ENCODE results near the gene PRKAG3. TPM values are rescaled to one million over a fixed set of nuclear protein-coding genes. Genes with fewer than 3 reads are reported as not detected.

Gene PRKAG3
- total RNA-seq, 1 donor from 2014 or later = not detected

DNA sequence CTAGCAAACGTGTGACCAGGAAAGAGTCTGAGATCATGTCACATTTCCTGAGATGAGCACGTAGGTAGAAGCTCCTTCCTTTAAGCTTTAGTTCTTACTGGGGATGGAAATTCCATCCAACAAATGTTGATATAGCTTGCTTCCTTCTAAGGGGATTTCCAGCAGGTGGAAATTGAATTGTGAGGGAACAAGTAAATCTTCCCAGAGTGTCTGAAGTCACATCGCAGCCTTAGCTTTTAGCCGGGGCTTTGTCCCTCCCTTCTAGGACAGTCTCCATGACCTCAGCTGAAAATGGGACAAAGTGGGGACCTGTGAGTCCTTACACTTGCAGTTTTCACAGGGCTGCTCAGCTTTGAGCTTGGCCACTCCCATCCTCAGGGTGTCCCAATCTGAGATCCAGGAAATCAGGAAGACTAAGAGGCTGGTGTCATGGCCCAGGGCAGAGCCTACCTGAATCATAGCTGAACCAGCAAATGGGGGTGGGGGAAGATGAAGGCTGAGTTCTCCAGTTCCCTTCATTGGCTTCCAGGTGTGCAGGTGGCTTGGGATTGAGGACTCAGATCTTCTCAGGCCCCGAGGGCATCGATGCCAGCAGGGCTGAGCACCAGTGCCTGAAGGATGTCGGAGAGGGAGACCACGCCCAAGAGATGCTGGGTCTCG is 8.3 kb downstream of the PRKAG3 start:
- no peak for DNase-seq (ENCODE audit: missing footprints)
- no peak for ATAC-seq
- intact Hi-C loops (cut with DNase I) = no loop called here

DNA sequence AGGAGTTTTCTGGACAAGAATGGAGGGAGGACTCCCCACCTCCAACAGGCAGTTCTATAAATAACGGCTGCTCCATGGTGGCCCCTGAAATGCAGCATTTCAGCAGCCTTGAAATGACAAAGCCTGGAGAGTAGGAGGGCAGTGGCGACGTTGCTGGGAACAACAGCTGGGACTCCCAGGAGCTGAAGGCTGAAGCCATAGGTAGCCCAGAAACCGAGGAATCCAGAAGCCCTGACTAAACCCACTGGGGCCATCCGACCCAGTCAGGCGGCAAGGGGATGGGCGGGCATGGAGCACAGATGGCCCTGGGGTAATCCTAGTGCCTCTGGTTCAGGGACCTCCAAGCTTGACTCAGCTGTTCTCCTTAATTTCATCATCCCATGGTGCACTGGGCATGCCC is 9.0 kb downstream of the PRKAG3 start:
- intact Hi-C loops (cut with DNase I) = no loop called here
- no peak for ATAC-seq
- DNase-seq (ENCODE audit: missing footprints) = no peak

GRCh38 chr2:218821605-218822211 is 9.9 kb downstream of the PRKAG3 start:
- DNase-seq (ENCODE audit: missing footprints) (no peak), ATAC-seq (no peak)
- intact Hi-C loops (cut with DNase I) = no loop called here

- no peak for DNase-seq (ENCODE audit: missing footprints)
- ATAC-seq = no peak
- intact Hi-C loops (cut with DNase I) = no loop called here
Measured at GRCh38 chr2:218820746-218821369, 10.7 kb downstream of the PRKAG3 start.

DNA sequence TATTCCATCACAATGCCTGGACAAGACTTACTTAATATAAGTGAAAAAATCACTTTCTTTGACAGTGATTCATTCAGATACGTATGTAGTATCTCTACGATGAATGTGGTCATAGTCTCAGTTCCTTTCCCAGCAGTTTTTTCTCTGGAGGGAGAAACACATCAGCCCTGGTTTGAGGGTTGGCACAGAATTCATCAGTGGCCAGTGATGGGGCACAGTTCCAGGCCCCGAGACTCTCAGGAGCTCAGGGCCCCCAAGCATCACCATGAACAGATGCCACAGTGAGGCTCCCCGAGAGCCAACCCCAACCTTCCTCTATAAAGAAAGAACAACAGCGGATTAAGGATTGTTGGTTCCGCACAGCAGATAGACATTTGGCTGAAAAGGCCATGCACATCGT is 12.5 kb downstream of the PRKAG3 start:
- DNase-seq (ENCODE audit: missing footprints) = no peak
- ATAC-seq = no peak
- intact Hi-C loops (cut with DNase I) = no loop called here

- intact Hi-C loops (cut with DNase I) = no loop called here
- ATAC-seq = no peak
- no peak for DNase-seq (ENCODE audit: missing footprints)
Measured at GRCh38 chr2:218816561-218817011, 15.0 kb downstream of the PRKAG3 start.

DNA sequence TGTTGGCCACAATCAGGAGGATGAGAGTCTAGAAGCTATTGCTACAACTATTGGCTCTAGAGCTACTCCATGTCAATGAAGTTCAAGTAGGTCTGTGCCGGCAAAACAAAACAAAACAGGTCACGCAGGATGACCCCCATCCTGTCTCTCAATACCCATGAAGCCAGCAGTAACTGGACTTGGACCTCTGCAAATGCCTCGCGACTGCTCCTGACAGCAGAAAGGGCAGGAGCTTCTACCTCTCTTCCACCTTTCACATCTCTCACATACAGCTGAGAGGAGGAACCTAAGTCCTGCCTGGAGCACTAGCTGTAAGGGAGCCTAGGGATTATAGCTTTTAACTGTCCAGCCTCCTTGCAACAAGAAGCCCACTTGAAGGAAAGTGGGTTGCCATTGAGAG is 16.0 kb downstream of the PRKAG3 start:
- DNase-seq (ENCODE audit: missing footprints) (no peak), ATAC-seq (no peak)
- intact Hi-C loops (cut with DNase I) = no loop called here

DNA sequence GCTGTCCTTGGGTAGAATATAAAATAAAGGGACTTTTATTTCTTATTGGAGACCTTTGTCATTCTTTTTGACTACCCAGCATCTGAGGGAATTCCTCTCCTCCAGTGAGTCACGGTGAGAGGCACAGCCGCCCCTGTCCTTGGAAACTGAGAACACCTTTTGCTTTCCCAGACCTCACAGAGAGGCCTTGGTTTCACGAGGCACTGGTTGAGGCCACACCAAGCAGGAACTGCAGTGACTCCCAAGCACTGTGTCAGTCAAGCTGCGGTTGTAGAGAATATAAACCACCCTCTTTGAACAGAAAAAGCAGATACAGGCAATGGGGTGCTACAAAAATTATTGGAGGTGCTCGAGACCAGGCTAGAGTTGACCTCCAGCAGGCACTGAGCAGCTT is 16.4 kb downstream of the PRKAG3 start:
- DNase-seq (ENCODE audit: missing footprints) (no peak), ATAC-seq (no peak)
- intact Hi-C loops (cut with DNase I) = no loop called here

DNA sequence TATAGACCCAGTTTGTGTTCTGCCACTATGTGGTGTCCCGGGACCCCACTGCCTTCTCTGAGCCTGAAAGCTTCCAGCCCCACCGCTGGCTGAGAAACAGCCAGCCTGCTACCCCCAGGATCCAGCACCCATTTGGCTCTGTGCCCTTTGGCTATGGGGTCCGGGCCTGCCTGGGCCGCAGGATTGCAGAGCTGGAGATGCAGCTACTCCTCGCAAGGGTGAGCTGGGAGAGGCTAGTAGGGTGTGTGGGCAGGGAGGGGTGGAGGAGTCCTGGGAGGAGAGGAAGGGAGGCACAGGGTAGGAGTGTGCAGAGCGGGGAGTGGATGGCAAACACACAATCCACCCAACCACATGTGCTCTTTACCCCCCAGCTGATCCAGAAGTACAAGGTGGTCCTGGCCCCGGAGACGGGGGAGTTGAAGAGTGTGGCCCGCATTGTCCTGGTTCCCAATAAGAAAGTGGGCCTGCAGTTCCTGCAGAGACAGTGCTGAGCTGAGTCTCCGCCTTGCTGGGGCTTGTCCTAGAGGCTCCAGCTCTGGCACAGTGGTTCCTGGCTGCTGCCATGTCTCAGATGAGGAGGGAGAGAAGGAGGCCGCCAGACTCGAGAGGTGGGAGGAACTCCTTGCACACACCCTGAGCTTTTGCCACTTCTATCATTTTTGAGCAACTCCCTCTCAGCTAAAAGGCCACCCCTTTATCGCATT is 16.9 kb downstream of the PRKAG3 start:
- ATAC-seq = no peak
- intact Hi-C loops (cut with DNase I) = no loop called here
- DNase-seq (ENCODE audit: missing footprints) = no peak

DNA sequence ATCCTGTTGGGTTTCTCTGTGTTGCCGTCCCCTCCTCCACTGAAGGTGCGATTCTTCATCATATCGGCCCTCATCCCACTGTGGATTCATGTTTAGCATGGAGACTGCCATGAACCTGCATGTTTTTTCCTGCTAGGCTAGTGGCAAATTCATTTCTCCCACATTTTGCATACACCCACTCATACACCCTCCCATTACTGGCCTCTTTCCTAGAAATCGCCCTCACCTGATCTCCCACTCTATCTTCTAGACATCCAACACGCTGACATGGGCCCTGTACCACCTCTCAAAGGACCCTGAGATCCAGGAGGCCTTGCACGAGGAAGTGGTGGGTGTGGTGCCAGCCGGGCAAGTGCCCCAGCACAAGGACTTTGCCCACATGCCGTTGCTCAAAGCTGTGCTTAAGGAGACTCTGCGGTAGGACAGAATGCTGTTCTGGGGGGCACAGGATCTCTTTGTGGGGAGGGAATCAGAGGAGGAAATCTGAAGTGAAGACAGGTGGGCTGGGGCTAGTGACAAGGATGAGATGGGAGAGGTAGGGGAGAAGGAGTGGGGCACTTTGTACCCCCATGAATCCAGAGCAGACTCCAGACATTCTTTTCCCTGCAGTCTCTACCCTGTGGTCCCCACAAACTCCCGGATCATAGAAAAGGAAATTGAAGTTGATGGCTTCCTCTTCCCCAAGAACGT is 17.7 kb downstream of the PRKAG3 start:
- no peak for DNase-seq (ENCODE audit: missing footprints)
- intact Hi-C loops (cut with DNase I) = no loop called here
- ATAC-seq = no peak

GRCh38 chr2:218812861-218813260 is 18.7 kb downstream of the PRKAG3 start:
- intact Hi-C loops (cut with DNase I) = no loop called here
- DNase-seq (ENCODE audit: missing footprints) = no peak
- ATAC-seq = no peak

- intact Hi-C loops (cut with DNase I) = no loop called here
- no peak for DNase-seq (ENCODE audit: missing footprints)
- ATAC-seq = no peak
Measured at GRCh38 chr2:218812096-218812815, 19.3 kb downstream of the PRKAG3 start.

GRCh38 chr2:218811382-218811781 is 20.2 kb downstream of the PRKAG3 start:
- intact Hi-C loops (cut with DNase I) = no loop called here
- DNase-seq (ENCODE audit: missing footprints) = no peak
- no peak for ATAC-seq

DNA sequence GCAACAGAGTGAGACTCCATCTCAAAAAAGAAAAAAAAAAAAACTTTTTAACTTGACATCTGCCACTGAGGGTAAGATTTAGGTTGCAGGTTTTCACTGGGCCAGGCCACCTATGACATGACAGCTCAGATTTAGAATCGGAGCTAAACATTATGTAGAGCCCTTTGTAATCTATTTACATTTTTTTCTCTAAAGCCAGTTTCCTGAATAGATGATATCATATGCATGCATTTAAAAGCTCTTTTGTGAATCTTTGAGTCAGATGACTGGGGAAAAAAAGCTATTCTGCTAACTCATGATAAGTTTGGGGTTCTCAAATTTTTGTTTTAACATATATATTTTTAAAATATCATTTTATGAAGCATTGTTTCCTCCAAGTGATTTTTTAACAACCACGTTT is 21.3 kb downstream of the PRKAG3 start:
- DNase-seq (ENCODE audit: missing footprints) (no peak), ATAC-seq (no peak)
- intact Hi-C loops (cut with DNase I) = no loop called here

GRCh38 chr2:218809515-218809914 is 22.1 kb downstream of the PRKAG3 start:
- DNase-seq (ENCODE audit: missing footprints) = no peak
- intact Hi-C loops (cut with DNase I) = no loop called here
- no peak for ATAC-seq

GRCh38 chr2:218807626-218808025 is 24.0 kb downstream of the PRKAG3 start:
- DNase-seq (ENCODE audit: missing footprints) (no peak), ATAC-seq (no peak)
- intact Hi-C loops (cut with DNase I) = no loop called here

DNA sequence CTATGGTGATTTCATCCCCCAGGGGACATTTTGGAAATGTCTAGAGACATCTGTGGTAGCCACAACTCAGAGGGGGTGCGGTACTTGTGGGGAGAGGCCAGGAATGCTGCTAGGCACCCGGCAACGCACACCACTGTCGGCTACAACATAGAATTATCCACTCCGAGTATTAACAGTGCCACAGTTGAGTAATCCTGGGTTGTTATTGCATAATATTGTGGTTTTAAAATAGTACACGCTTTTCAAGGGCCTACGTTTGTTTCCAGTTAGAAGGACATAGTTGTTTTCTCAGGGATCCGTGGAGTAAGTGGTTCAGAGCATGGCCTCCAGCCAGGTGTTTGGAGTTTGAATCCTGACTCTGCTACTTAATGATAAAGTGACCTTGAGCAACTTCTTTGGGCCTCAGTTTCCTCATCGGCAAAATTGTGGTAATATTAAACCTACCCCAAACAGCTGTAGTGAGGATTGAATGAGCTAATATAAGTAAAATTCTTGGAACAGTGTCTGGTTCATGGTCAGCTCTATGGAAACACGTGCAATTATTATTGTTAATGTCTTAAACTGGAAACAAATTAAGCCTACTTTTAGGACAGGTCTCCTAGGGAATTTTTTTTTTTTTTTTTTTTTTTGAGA is 25.1 kb downstream of the PRKAG3 start:
- intact Hi-C loops (cut with DNase I) = no loop called here
- peak; percentile 99 for ATAC-seq
- peak; percentile 86 for DNase-seq (ENCODE audit: missing footprints)

DNA sequence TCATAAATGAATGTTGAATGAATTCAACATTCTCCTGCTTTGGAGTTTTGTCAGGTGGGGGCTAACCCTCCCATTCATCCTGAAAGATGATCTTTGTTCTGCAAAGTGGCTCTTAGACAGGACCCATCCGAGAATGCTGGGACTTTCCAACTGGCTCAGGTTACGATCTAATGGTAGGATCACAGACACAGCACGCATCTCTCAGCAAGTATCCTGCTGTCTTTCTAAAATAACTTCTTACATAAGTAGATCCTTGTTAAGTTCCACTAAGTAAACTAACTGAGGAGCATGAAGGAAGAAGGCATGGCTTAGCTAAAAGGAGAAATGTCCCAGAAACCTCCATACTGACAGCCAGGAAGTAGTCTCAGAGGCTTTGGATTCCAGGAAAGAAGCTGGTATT is 26.0 kb downstream of the PRKAG3 start:
- DNase-seq (ENCODE audit: missing footprints) (no peak), ATAC-seq (peak; percentile 52)
- intact Hi-C loops (cut with DNase I) = no loop called here
